PC-3 (cell line): ENCODE measurements around the gene ILRUN. TPM values are rescaled to one million over a fixed set of nuclear protein-coding genes. Genes with fewer than 3 reads are reported as not detected.

Experiments
- ATAC-seq: fragments of 200-7000 bp; cut with Tn5 transposase; 2 replicates; pipeline ENCODE4 v1.9.1; 2020; ENCODE audit warnings: mild to moderate bottlenecking, moderate library complexity
- BruUV-seq: library from RNA; stranded (reverse); fragments of 400-500 nt; replicated peaks from 2 replicates; lab custom pipeline; 2021; lab: Mats Ljungman, UMichigan
- CTCF ChIA-PET: fragments of 300-600 bp; sonication (Branson Sonifier 250); formaldehyde crosslinking; loops from one replicate; lab custom pipeline; 2022; ENCODE audit warnings: antibody characterized with exemption; lab: Charles Lee
- POLR2A ChIA-PET: fragments of 300-600 bp; sonication (Branson Sonifier 250); formaldehyde crosslinking; loops from one replicate; lab custom pipeline; 2022; ENCODE audit warnings: antibody characterized with exemption; ENCODE audit not compliant: unreplicated experiment; lab: Charles Lee
- DNase-seq: peaks from one replicate; pipeline ENCODE4 v3.0.0-alpha.2; 2015
- H2AFZ ChIP-seq: fragments of 300-600 bp; sonication (generic); 2 replicates; pipeline ENCODE4 v1.6.0; 2016; ENCODE audit warnings: antibody characterized with exemption, low read length
- H3F3A ChIP-seq: fragments of 300-600 bp; sonication (generic); one replicate; pipeline ENCODE4 v1.6.0; 2017; ENCODE audit warnings: antibody characterized with exemption, low read length, control low read depth, mild to moderate bottlenecking; ENCODE audit not compliant: unreplicated experiment
- H3K27ac ChIP-seq: fragments of 300-600 bp; sonication (generic); 2 replicates; pipeline ENCODE4 v1.5.1; 2016; ENCODE audit warnings: mild to moderate bottlenecking, low read length
- H3K27me3 ChIP-seq: fragments of 300-600 bp; sonication (generic); 2 replicates; pipeline ENCODE4 v1.6.1; 2016; ENCODE audit warnings: low read length, mixed read lengths
- H3K36me3 ChIP-seq: fragments of 300-600 bp; sonication (generic); 2 replicates; pipeline ENCODE4 v1.6.1; 2016; ENCODE audit warnings: low read depth, mixed run types, low read length, mixed read lengths
- H3K4me1 ChIP-seq: fragments of 300-600 bp; sonication (generic); 2 replicates; pipeline ENCODE4 v1.5.1; 2016; ENCODE audit warnings: low read length; ENCODE audit not compliant: insufficient read depth
- H3K4me2 ChIP-seq: fragments of 300-600 bp; sonication (generic); 2 replicates; pipeline ENCODE4 v1.6.0; 2016; ENCODE audit warnings: low read length
- H3K4me3 ChIP-seq: fragments of 300-600 bp; sonication (generic); 2 replicates; pipeline ENCODE4 v1.5.1; 2016; ENCODE audit warnings: mild to moderate bottlenecking, low read length, mixed read lengths
- H3K79me2 ChIP-seq: fragments of 300-600 bp; sonication (generic); 2 replicates; pipeline ENCODE4 v1.6.1; 2017; ENCODE audit warnings: low read length, mixed read lengths
- H3K9ac ChIP-seq: fragments of 300-600 bp; sonication (generic); 2 replicates; pipeline ENCODE4 v1.6.0; 2016; ENCODE audit warnings: mild to moderate bottlenecking, low read length
- H3K9me2 ChIP-seq: fragments of 300-600 bp; sonication (generic); replicated peaks from 2 replicates; pipeline ENCODE4 v1.6.1; 2016; ENCODE audit warnings: mixed run types, low read length, mixed read lengths
- H3K9me3 ChIP-seq: fragments of 300-600 bp; sonication (generic); 2 replicates; pipeline ENCODE4 v1.6.1; 2016; ENCODE audit warnings: low read length, mixed read lengths
- H4K20me1 ChIP-seq: fragments of 300-600 bp; sonication (generic); 2 replicates; pipeline ENCODE4 v1.6.1; 2016; ENCODE audit warnings: low read length, mixed read lengths
- EZH2 ChIP-seq: fragments of 300-600 bp; sonication (generic); IDR thresholded peaks from one replicate; pipeline ENCODE4 v1.6.1; 2017; ENCODE audit warnings: antibody characterized with exemption, mild to moderate bottlenecking, low read length; ENCODE audit not compliant: unreplicated experiment
- EZH2phosphoT487 ChIP-seq: fragments of 300-600 bp; sonication (generic); IDR thresholded peaks from 2 replicates; pipeline ENCODE4 v1.6.1; 2018; ENCODE audit warnings: mild to moderate bottlenecking, antibody characterized with exemption, low read length, borderline replicate concordance
- intact Hi-C: fragments of 100-400 bp; cut with micrococcal nuclease; formaldehyde crosslinking; loops from 2 replicates; pipeline ENCODE4 v1.9.0; 2023
- total RNA-seq: library from RNA; depleted of rRNA; stranded (reverse); fragments of >200 nt; gene quantifications from 2 replicates; pipeline ENCODE4 v1.2.3, GENCODE V29; 2014
- TF ChIP-seq, protein P1 (sequence below): fragments of 300-600 bp; sonication (generic); conservative IDR thresholded peaks from 2 replicates; pipeline ENCODE4 v1.5.1; 2017; ENCODE audit warnings: antibody characterized with exemption, low read depth, mild to moderate bottlenecking, low read length

ILRUN gene
- total RNA-seq, 1 experiment from 2014 or later, result 54.8 TPM

DNA sequence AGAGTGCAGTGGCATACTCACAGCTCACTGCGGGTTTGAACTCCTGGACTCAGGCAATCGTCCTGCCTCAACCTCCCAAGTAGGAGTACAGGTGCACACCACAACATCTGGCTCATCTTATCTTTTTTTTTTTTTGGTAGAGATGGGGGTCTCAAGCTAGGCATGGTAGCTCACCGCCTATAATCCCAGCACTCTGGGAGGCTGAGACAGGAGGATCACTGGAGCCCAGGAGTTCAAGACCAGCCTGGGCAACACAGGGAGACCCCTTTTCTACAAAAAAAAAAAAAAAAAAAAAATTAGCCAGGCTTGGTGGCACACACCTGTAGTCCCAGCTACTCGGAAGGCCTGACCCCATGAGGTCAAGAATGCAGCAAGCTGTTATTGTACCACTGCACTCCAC is 31.5 kb downstream of the ILRUN start:
- H3F3A ChIP-seq, result no peaks in the 10 kb centered on the region
- H3K4me2 ChIP-seq, result no peak overlapping the region
- H4K20me1 ChIP-seq, result no peaks in the 10 kb centered on the region
- peaks cover 95% of the 10 kb centered on the region for H3K79me2 ChIP-seq
- ATAC-seq (no peak), DNase-seq (no peak)
- no peaks in the 10 kb centered on the region for H3K27me3 ChIP-seq
- H3K9me3 ChIP-seq, result no peaks in the 10 kb centered on the region
- TF ChIP-seq EZH2, result no peak
- TF ChIP-seq, protein P1, sequence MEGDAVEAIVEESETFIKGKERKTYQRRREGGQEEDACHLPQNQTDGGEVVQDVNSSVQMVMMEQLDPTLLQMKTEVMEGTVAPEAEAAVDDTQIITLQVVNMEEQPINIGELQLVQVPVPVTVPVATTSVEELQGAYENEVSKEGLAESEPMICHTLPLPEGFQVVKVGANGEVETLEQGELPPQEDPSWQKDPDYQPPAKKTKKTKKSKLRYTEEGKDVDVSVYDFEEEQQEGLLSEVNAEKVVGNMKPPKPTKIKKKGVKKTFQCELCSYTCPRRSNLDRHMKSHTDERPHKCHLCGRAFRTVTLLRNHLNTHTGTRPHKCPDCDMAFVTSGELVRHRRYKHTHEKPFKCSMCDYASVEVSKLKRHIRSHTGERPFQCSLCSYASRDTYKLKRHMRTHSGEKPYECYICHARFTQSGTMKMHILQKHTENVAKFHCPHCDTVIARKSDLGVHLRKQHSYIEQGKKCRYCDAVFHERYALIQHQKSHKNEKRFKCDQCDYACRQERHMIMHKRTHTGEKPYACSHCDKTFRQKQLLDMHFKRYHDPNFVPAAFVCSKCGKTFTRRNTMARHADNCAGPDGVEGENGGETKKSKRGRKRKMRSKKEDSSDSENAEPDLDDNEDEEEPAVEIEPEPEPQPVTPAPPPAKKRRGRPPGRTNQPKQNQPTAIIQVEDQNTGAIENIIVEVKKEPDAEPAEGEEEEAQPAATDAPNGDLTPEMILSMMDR, result no peak
- TF ChIP-seq EZH2phosphoT487, result no peak
- peak overlapping the region; percentile 36; the same call in 1 of the 2 replicates for H3K9ac ChIP-seq
- no peak overlapping the region for H3K4me3 ChIP-seq
- H3K9me2 ChIP-seq, result no peaks in the 10 kb centered on the region
- peaks cover 12% of the 10 kb centered on the region for H3K4me1 ChIP-seq
- intact Hi-C loops, result no loop called here
- no peak overlapping the region for H2AFZ ChIP-seq
- CTCF ChIA-PET, result no interaction called here
- H3K27ac ChIP-seq, result peak overlapping the region; percentile 56; the same call in 1 of the 2 replicates
- POLR2A ChIA-PET, result no interaction called here
- BruUV-seq, result no TSS peak
- no peaks in the 10 kb centered on the region; the same call in 1 of the 2 replicates for H3K36me3 ChIP-seq

DNA sequence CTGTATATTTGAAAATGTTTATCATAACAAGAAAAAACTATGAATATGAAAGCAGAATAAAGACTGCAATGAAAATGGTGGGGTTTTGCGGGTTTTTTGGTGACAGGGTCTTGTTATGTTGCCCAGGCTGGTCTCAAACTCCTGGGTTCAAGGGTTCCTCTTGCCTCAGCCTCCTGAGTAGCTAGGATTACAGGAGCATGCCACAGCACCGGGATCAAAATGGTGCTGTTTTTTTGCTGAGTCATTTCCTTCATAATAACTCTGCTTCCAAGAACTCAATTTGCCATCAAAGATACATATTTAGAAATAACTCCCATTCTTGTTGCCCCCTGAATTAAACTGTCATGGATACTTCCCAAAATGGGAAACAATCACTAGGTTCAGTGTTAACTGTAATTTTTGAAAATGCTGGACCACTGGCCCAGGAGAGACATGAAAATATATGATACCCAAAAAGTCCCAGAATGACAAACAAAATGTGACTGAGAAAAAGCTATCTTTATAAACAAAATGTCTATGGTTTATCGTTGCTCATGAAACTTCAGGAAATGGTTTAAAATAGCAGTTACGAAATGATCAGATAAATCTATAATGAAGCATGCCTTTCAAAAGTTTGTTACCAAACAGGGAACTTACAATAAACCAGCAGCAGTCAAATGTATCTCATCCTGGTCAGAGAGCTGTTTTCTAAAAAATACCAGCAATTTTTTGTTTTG is 32.2 kb downstream of the ILRUN start:
- Histone ChIP-seq H3K27ac (peak overlapping the region; percentile 56), H3K27me3 (no peaks in the 10 kb centered on the region), H3K4me1 (peaks cover 12% of the 10 kb centered on the region), H3K9ac (peak overlapping the region; percentile 36), H3F3A (no peaks in the 10 kb centered on the region), H4K20me1 (no peaks in the 10 kb centered on the region), H3K36me3 (no peaks in the 10 kb centered on the region; the same call in 1 of the 2 replicates), H2AFZ (peak overlapping the region; percentile 28), H3K9me2 (no peaks in the 10 kb centered on the region), H3K79me2 (peaks cover 94% of the 10 kb centered on the region), H3K4me2 (no peak overlapping the region; the same call in 1 of the 2 replicates), H3K4me3 (no peak overlapping the region), H3K9me3 (no peaks in the 10 kb centered on the region)
- ChIA-PET POLR2A (no interaction called here), CTCF (no interaction called here)
- DNase-seq, result peak; percentile 9
- intact Hi-C loops, result no loop called here
- TF ChIP-seq, protein P1, result no peak
- TF ChIP-seq EZH2 (no peak), EZH2phosphoT487 (no peak)
- BruUV-seq, result no TSS peak
- no peak for ATAC-seq

DNA sequence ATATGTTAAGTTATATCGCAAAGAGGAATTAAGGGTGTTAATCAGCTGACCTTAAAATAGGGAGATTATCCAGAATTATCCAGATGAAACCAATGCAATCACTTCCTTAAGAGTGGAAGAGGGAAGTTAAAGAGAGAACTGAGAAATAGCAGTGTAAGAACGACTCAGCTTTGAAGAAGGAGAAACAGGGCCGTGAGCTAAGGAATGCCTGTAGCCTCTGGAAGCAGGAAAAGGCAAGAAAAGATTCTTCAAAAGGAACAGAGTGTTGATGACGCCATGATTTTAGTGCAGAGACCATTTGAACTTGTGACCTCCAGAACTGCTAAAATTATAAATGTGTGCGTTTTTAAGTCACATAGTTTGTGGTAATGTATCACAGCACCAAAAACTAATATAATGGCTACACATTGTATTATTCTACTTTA is 32.7 kb downstream of the ILRUN start:
- H3K4me2 ChIP-seq, result no peak overlapping the region
- CTCF ChIA-PET, result no interaction called here

More for the DNA sequence above, 32.7 kb downstream of the ILRUN start:
- Histone ChIP-seq H3F3A (no peaks in the 10 kb centered on the region), H2AFZ (peak overlapping the region; percentile 28; the same call in 1 of the 2 replicates), H4K20me1 (no peaks in the 10 kb centered on the region), H3K9ac (peak overlapping the region; percentile 36), H3K27ac (peak overlapping the region; percentile 56), H3K4me1 (peaks cover 15% of the 10 kb centered on the region), H3K9me2 (no peaks in the 10 kb centered on the region), H3K79me2 (peaks cover 94% of the 10 kb centered on the region), H3K27me3 (no peaks in the 10 kb centered on the region), H3K36me3 (no peaks in the 10 kb centered on the region; the same call in 1 of the 2 replicates), H3K4me3 (no peak overlapping the region), H3K9me3 (no peaks in the 10 kb centered on the region)
- intact Hi-C loops, result no loop called here
- DNase-seq (no peak), ATAC-seq (no peak)
- BruUV-seq, result no TSS peak
- POLR2A ChIA-PET, result no interaction called here
- TF ChIP-seq EZH2, result no peak
- TF ChIP-seq, protein P1, result no peak
- TF ChIP-seq EZH2phosphoT487, result no peak
